Activated naive CD8-positive, alpha-beta T cell treated with anti-CD3 and anti-CD28 coated beads, Interleukin-2, amount 50 U/mL, for 24 hours (primary cell): ENCODE measurements around the gene USP37.
"Not testable (repeated sequence)": the region's sequence is repeated elsewhere in the genome, so short reads cannot be mapped to it uniquely, and the experiment has no call there.

Experiments
- ATAC-seq: fragments of 150-1000 bp; cut with Tn5 transposase; one replicate; pipeline ENCODE4 v1.10.0; 2021
- DNase-seq: peaks from one replicate; pipeline ENCODE4 v3.0.0; 2021
- H3K27ac Mint-ChIP-seq: one replicate; pipeline ENCODE4 v1.8.0; 2021; ENCODE audit warnings: mild to moderate bottlenecking, mixed read lengths
- H3K27me3 Mint-ChIP-seq: one replicate; pipeline ENCODE4 v1.8.0; 2021; ENCODE audit warnings: mixed read lengths
- H3K36me3 Mint-ChIP-seq: one replicate; pipeline ENCODE4 v1.8.0; 2021; ENCODE audit warnings: low read depth, mixed read lengths
- H3K4me1 Mint-ChIP-seq: one replicate; pipeline ENCODE4 v1.8.0; 2021; ENCODE audit warnings: mixed read lengths
- H3K4me3 Mint-ChIP-seq: one replicate; pipeline ENCODE4 v1.8.0; 2021; ENCODE audit warnings: mild to moderate bottlenecking, moderate library complexity, mixed read lengths
- H3K9me3 Mint-ChIP-seq: one replicate; pipeline ENCODE4 v1.8.0; 2021; ENCODE audit warnings: mixed read lengths

Gene USP37

DNA sequence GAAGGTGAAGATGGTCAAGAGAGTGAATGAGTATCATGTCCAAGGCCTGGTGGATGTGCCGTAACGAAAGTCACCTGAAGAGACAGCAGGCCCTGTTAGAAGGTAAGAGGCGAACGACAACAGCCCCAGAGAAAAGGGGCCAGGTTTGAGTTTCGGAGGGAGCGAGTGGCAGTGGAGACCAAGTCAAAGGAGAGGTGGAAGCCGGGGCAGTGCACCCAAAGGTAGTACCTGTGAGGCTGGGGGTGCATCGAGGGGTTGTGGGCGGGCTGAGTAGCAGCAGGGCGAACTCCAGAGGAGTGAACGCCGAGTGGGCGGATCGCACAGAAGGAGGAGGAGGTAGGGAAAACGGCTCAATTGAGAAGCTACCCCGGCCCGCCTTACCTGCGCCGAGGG is 358 bp downstream of the USP37 start:
- ATAC-seq, result peak; percentile 52
- peak overlapping the region; percentile 100 for H3K27ac Mint-ChIP-seq
- no peaks in the 10 kb centered on the region for H3K9me3 Mint-ChIP-seq
- H3K4me1 Mint-ChIP-seq, result peaks cover 55% of the 10 kb centered on the region
- peaks cover 52% of the 10 kb centered on the region for H3K36me3 Mint-ChIP-seq
- peak overlapping the region; percentile 92 for H3K4me3 Mint-ChIP-seq
- no peak for DNase-seq
- peaks cover 3% of the 10 kb centered on the region for H3K27me3 Mint-ChIP-seq

DNA sequence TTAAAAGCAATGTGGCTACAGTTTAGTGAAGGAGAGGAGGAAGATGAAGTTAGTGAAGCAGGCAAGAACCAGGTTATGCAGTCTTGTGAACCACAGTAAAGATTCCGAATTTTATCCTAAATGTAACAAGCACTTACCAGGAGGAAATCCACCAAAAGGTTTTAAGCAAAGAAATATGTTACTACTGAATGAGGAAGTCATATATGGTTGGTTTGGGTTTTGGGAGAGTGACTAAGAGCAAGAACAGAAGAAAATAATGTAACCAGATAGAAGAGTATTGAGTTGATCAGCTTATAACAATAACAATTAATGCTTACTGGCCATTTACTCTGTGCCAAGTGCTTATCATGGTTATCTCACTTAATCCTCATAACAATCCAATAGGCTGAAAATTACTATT is 1.9 kb downstream of the USP37 start:
- Mint-ChIP-seq H3K4me3 (peak overlapping the region; percentile 92), H3K27ac (peak overlapping the region; percentile 68), H3K4me1 (peaks cover 46% of the 10 kb centered on the region), H3K9me3 (no peaks in the 10 kb centered on the region), H3K27me3 (peaks cover 3% of the 10 kb centered on the region), H3K36me3 (peaks cover 50% of the 10 kb centered on the region)
- DNase-seq (no peak), ATAC-seq (no peak)

DNA sequence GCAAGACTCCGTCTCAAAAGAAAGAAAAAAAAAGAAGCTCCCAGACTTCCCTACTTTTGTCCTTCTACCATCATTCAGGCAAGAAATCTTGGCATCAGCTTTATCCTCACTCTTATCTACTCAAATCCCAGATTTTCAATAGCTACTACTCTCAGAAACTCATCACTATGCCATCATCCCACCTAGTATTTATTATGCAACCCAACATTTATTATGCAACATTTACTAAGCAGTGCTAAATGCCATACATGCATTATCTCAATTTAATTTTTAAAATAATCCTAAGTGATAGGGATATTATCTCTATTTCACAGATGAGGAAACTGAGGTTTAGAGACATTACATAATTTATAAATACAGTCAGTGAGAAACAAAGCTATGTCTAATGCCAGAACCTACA is 4.1 kb downstream of the USP37 start:
- Mint-ChIP-seq H3K27ac (no peak overlapping the region), H3K27me3 (peaks cover 3% of the 10 kb centered on the region), H3K4me1 (peaks cover 28% of the 10 kb centered on the region), H3K4me3 (no peak overlapping the region), H3K9me3 (no peaks in the 10 kb centered on the region), H3K36me3 (peaks cover 49% of the 10 kb centered on the region)
- DNase-seq, result no peak
- ATAC-seq, result no peak

DNA sequence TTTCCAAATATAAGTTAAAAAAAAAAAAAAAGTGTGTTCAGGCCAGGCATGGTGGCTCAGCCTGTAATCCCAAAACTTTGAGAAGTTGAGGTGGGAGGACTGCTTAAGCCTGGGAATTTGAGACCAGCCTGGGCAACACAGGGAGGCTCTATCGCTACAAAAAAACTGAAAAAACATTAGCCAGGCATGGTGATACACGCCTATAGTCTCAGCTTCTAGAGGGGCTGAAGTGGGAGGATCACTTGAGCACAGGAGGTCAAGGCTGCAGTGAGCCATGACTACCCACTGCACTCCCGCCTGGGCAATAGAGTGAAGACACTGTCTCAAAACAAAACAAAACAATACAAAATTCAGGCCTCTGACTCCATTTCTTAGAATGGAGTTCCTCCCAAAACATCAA is 9.2 kb downstream of the USP37 start:
- H3K4me1 Mint-ChIP-seq, result peaks cover 13% of the 10 kb centered on the region
- ATAC-seq (no peak), DNase-seq (no peak)
- H3K9me3 Mint-ChIP-seq, result no peaks in the 10 kb centered on the region
- no peaks in the 10 kb centered on the region for H3K27me3 Mint-ChIP-seq
- no peak overlapping the region for H3K4me3 Mint-ChIP-seq
- peaks cover 52% of the 10 kb centered on the region for H3K36me3 Mint-ChIP-seq
- no peak overlapping the region for H3K27ac Mint-ChIP-seq

DNA sequence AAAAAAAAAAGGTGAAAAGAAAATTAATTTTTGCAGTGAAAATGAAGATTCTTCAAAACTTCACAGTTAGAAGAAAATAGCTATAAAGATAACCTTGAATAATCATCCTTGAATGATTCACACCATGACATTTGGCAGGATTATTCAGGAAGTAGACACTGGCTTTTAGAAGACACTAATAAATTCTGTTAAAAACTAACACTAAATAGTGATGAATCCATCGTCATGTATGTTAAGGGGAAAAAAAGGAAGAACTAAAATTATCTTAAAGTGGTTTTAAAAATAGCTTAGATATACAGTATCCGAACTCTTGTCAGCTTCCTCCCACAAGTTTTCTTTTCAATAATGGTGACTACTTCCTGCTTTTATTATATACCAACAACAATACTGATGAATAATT is 10.2 kb downstream of the USP37 start:
- DNase-seq (no peak), ATAC-seq (no peak)
- Mint-ChIP-seq H3K27ac (no peak overlapping the region), H3K9me3 (no peaks in the 10 kb centered on the region), H3K36me3 (peaks cover 61% of the 10 kb centered on the region), H3K4me3 (no peak overlapping the region), H3K27me3 (no peaks in the 10 kb centered on the region), H3K4me1 (peaks cover 13% of the 10 kb centered on the region)

DNA sequence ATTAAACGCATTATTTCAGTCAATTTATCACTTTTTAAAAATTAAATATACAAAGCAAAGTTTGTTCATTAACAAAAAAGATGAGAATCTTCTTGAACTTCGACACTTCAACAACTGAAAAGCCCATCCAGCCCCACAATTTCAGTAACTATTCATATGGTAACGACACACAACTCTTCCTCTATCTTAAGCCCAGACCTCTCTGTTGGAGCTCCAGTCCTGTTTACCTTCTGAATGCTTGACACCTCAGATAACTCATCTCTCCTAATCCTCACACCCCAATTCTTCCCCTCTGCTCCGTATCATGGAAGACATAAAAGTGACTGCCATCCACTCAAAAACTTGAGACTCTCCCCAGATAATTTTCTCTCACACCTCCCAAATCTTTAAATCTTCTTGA is 12.6 kb downstream of the USP37 start:
- H3K4me3 Mint-ChIP-seq, result no peak overlapping the region
- peaks cover 64% of the 10 kb centered on the region for H3K36me3 Mint-ChIP-seq
- no peaks in the 10 kb centered on the region for H3K9me3 Mint-ChIP-seq
- H3K4me1 Mint-ChIP-seq, result peaks cover 13% of the 10 kb centered on the region
- no peak for ATAC-seq
- DNase-seq, result no peak
- H3K27ac Mint-ChIP-seq, result peak overlapping the region; percentile 4
- H3K27me3 Mint-ChIP-seq, result no peaks in the 10 kb centered on the region

DNA sequence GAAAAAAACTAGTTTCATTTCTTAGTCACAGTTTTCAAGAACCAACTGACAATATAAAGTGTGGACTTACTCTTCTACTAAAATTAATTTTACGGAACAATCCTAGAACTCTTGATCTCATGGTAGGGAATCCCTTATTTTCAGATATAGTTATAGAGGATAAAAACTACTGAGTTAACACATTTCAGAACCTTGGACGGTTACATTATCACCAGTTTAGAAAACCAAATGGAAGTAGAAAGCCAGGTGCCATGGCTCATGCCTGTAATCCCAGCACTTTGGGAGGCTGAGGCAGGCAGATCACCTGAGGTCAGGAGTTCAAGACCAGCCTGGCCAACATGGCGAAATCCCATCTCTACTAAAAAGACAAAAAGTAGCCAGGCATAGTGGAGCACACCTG is 13.9 kb downstream of the USP37 start:
- not testable (repeated sequence) for DNase-seq, ATAC-seq, H3K27ac Mint-ChIP-seq, H3K9me3 Mint-ChIP-seq, H3K27me3 Mint-ChIP-seq, H3K4me3 Mint-ChIP-seq
- Mint-ChIP-seq H3K36me3 (peaks cover 53% of the 10 kb centered on the region), H3K4me1 (peaks cover 13% of the 10 kb centered on the region)

DNA sequence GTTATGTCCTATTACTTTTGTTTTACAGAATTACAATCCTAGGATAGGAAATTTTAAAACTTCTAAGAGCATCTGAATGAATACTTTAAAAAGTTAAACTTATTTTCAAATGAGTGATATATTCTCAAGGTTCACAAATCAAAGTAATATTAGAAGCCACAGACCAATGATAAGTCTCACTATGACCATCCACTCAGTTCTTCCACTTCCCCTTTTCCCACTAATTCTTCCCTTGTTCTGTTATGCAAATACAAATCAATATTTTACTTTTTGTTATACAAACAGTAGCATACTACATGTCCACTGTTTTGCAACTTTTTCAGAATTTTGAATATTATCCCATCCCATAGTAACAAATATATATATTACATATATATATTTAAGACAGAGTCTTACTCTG is 20.2 kb downstream of the USP37 start:
- Mint-ChIP-seq H3K4me3 (no peak overlapping the region), H3K27ac (peak overlapping the region; percentile 57), H3K36me3 (peaks cover 54% of the 10 kb centered on the region), H3K4me1 (peaks cover 13% of the 10 kb centered on the region), H3K27me3 (no peaks in the 10 kb centered on the region), H3K9me3 (no peaks in the 10 kb centered on the region)
- no peak for DNase-seq
- ATAC-seq, result no peak

DNA sequence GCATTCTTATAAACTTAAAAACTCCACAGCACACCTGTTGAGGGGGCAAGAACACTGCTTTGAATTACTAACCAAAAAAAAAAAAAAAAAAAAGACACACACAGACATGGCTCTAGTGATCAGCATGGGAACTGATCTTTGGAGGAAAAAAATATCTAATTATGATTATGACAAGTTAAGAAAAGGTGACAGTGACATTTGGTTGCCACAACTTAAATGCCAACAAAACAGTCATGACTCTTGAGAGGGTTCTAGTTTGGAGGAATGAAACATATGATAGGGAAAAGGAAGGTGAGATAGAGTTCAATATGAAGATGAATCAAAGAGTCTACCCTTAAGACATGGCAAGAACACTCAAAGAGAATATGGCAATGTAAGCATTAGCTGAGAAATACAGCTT is 20.6 kb downstream of the USP37 start:
- peak overlapping the region; percentile 57 for H3K27ac Mint-ChIP-seq
- H3K27me3 Mint-ChIP-seq, result no peaks in the 10 kb centered on the region
- no peaks in the 10 kb centered on the region for H3K9me3 Mint-ChIP-seq
- H3K4me1 Mint-ChIP-seq, result peaks cover 13% of the 10 kb centered on the region
- DNase-seq (no peak), ATAC-seq (peak; percentile 73)
- no peak overlapping the region for H3K4me3 Mint-ChIP-seq
- peaks cover 53% of the 10 kb centered on the region for H3K36me3 Mint-ChIP-seq

DNA sequence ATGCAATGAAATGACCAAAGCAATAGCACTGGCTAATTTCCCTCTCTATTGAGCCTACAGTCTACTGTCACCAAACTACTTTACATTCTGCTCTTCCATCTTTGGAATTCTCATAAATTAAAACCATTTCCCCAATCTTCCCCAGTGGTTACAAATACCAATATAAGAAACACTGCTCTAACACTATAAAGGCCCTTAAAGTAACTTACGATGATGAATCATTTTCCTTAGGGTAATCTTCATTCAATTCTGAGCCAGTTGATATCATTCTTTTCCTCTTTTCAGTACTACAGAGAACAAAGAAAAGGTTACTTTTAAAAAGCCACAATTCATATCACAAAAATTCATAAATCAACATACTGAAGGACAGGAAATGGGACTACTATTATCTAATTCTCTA is 22.1 kb downstream of the USP37 start:
- H3K4me3 Mint-ChIP-seq, result no peak overlapping the region
- ATAC-seq (no peak), DNase-seq (no peak)
- peaks cover 13% of the 10 kb centered on the region for H3K4me1 Mint-ChIP-seq
- no peaks in the 10 kb centered on the region for H3K9me3 Mint-ChIP-seq
- peaks cover 54% of the 10 kb centered on the region for H3K36me3 Mint-ChIP-seq
- no peak overlapping the region for H3K27ac Mint-ChIP-seq
- no peaks in the 10 kb centered on the region for H3K27me3 Mint-ChIP-seq

DNA sequence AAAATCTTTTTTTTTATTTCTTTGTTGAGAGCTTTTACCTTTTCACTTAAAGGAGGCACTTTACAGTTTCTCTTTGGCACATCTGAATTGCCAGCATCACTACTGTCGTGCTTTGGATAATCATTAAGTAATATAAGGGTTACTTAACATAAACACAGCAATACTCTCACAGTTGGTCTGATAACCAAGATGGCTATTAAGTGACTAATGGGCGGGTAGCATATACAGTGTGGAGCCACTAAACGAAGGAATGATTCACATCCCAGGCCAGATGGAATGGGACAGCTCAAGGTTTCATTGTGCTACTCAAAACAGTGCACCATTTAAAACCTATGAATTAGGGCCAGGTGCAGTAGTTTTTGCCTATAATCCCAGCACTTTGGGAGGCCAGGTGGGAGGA is 28.1 kb downstream of the USP37 start:
- Mint-ChIP-seq H3K4me3 (no peak overlapping the region), H3K27me3 (no peaks in the 10 kb centered on the region), H3K4me1 (no peaks in the 10 kb centered on the region), H3K9me3 (no peaks in the 10 kb centered on the region), H3K36me3 (peaks cover 46% of the 10 kb centered on the region), H3K27ac (no peak overlapping the region)
- ATAC-seq (no peak), DNase-seq (no peak)

DNA sequence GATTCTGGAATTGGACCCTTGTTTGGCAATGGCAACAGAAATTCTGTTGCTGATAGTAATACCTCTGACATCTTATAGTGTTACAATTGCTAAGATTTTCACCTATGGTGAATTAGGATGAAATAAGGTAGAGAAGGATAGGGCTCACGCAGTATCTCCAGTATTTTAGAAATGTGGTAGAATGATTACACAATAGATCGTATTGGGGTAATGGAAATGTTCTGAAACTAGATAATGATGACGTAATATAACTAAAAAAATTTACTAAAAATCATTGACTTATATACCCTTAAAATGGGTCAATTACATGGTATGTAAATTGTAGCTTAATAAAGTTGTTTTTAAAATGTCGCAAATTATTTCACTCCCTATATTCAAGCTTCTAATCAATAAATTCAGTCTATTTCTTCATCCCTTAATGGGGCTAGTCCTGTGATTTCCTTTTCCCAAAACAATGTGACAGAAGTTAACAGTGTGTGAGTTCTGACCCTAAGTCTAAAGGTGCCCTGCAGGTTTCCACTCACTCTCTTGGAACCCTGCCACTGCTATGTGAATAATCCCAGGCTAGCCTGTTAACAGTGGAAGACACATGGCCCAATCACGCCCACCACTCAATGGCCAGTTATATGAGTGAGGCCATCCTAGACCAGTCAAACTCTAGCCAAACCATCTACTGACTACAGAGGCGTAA is 31.2 kb downstream of the USP37 start:
- H3K36me3 Mint-ChIP-seq, result peaks cover 53% of the 10 kb centered on the region
- no peak for DNase-seq

DNA sequence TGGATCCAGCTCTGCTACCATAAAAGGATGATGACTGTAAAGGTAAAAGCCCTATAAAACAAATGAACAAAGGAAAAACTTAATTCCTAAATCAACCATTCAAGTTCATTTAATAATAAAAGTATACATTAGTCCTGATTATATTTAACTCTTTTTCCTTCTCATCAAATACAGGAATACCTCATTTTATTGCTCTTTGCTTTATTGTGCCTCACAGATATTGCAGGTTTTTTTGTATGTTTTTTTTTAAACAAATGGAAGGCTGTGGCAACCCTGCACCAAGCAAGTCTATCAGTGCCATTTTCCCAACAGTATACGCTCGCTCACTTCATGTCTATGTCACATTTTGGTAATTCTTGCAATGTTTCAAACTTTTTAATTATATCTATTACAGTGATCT is 38.2 kb downstream of the USP37 start:
- peaks cover 4% of the 10 kb centered on the region for H3K9me3 Mint-ChIP-seq
- H3K4me1 Mint-ChIP-seq, result no peaks in the 10 kb centered on the region
- no peak for DNase-seq
- H3K4me3 Mint-ChIP-seq, result no peak overlapping the region
- ATAC-seq, result no peak
- peaks cover 73% of the 10 kb centered on the region for H3K36me3 Mint-ChIP-seq
- no peaks in the 10 kb centered on the region for H3K27me3 Mint-ChIP-seq
- H3K27ac Mint-ChIP-seq, result no peak overlapping the region

More for the DNA sequence above, 31.2 kb downstream of the USP37 start:
- H3K4me1 Mint-ChIP-seq, result no peaks in the 10 kb centered on the region
- ATAC-seq, result no peak
- no peaks in the 10 kb centered on the region for H3K9me3 Mint-ChIP-seq
- no peak overlapping the region for H3K4me3 Mint-ChIP-seq
- H3K27me3 Mint-ChIP-seq, result no peaks in the 10 kb centered on the region
- no peak overlapping the region for H3K27ac Mint-ChIP-seq

DNA sequence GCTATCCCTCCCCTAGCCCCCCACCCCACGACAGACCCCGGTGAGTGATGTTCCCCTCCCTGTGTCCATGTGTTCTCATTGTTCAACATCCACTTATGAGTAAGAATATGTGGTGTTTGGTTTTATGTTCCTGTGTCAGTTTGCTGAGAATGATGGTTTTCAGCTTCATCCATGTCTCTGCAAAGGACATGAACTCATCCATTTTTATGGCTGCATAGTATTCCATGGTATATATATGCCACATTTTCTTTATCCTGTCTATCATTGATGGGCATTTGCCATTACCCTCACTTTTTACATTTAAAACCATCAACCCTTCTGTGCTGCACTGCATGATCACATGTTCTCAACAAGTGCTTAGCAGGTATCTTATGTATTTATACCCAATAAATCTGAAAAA is 39.7 kb downstream of the USP37 start:
- H3K4me1 Mint-ChIP-seq, H3K27me3 Mint-ChIP-seq, DNase-seq, H3K4me3 Mint-ChIP-seq, H3K27ac Mint-ChIP-seq, ATAC-seq, H3K9me3 Mint-ChIP-seq: not testable (repeated sequence)
- H3K36me3 Mint-ChIP-seq, result peaks cover 74% of the 10 kb centered on the region

DNA sequence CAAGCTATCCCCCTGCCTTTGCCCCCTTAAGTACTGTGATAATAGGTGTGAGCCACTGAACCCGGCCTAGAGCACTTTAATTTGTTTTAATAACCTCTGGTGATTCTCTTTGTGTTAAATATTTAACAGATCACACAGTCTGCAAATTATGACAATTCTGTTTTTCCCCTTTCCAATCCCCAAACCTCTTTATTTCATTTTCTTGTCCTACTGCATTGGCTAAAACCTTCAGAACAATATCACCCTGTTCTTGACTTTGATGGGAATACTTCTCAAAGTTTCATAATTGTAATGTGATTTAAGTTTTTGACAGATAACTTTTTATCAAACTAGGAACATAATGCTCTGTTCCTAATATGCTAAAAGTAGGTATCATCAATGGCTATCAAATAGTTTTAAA is 44.5 kb downstream of the USP37 start:
- Mint-ChIP-seq H3K36me3 (peaks cover 48% of the 10 kb centered on the region), H3K27me3 (no peaks in the 10 kb centered on the region), H3K4me1 (peaks cover 3% of the 10 kb centered on the region), H3K27ac (no peak overlapping the region), H3K4me3 (no peak overlapping the region), H3K9me3 (peaks cover 4% of the 10 kb centered on the region)
- ATAC-seq (no peak), DNase-seq (no peak)

DNA sequence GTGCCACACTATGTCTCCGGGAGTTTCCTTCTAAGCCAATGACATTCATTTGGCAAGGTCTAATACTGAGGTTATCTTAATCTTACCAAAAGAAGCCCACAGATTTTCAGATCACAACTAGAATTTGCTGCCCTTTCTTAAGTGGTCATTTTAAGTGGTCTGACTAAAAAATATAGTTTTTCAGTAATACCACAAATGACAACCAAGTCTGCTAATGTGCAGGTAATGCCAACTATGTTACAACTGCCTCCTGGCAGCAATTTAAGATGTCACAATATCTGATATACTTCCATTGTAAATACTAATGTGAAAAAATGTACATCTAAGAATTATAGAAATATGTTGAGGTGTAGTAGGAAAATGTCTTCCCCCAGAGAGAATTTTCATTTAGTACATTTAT is 49.3 kb downstream of the USP37 start:
- H3K4me3 Mint-ChIP-seq, result no peak overlapping the region
- H3K9me3 Mint-ChIP-seq, result no peaks in the 10 kb centered on the region

More for the DNA sequence above, 49.3 kb downstream of the USP37 start:
- no peak for ATAC-seq
- no peak for DNase-seq
- Mint-ChIP-seq H3K27ac (peak overlapping the region; percentile 18), H3K27me3 (no peaks in the 10 kb centered on the region), H3K36me3 (peaks cover 42% of the 10 kb centered on the region), H3K4me1 (peaks cover 16% of the 10 kb centered on the region)
